ENCODE measurements around the gene REG4.

REG4 gene

GRCh38 chr1:119778886-119779560 is 32.2 kb downstream of the REG4 start:
- no peak for DNase-seq

- DNase-seq: no peak
Measured at GRCh38 chr1:119778359-119778758, 32.9 kb downstream of the REG4 start.

GRCh38 chr1:119774746-119775490 is 36.3 kb downstream of the REG4 start:
- DNase-seq: no peak

- DNase-seq: no peak
Measured at GRCh38 chr1:119773711-119774241, 37.5 kb downstream of the REG4 start.

- DNase-seq: no peak
Measured at GRCh38 chr1:119772298-119772697, 39.0 kb downstream of the REG4 start.

- no peak for DNase-seq
Measured at GRCh38 chr1:119771770-119772169, 39.5 kb downstream of the REG4 start.

- no peak for DNase-seq
Measured at GRCh38 chr1:119771016-119771415, 40.2 kb downstream of the REG4 start.

GRCh38 chr1:119768778-119769177 is 42.5 kb downstream of the REG4 start, which contains the start of gene HMGCS2:
Gene HMGCS2, minus strand, starts transcription at chr1:119768905. Its CDS starts 61 bp downstream, at chr1:119768844.
- DNase-seq: no peak

GRCh38 chr1:119767486-119767885 is 43.8 kb downstream of the REG4 start:
- no peak for DNase-seq

- no peak for DNase-seq
Measured at GRCh38 chr1:119766374-119766794, 44.9 kb downstream of the REG4 start.

- DNase-seq: no peak
Measured at GRCh38 chr1:119764220-119764619, 47.0 kb downstream of the REG4 start.

GRCh38 chr1:119762953-119763352 is 48.3 kb downstream of the REG4 start:
- no peak for DNase-seq

- DNase-seq: no peak
Measured at GRCh38 chr1:119762409-119762808, 48.9 kb downstream of the REG4 start.

GRCh38 chr1:119758584-119758983 is 52.7 kb downstream of the REG4 start:
- DNase-seq: no peak

GRCh38 chr1:119752592-119752991 is 58.7 kb downstream of the REG4 start:
- no peak for DNase-seq

- no peak for DNase-seq
Measured at GRCh38 chr1:119748040-119748439, 63.2 kb downstream of the REG4 start.

- DNase-seq: no peak
Measured at GRCh38 chr1:119747451-119747850, 63.8 kb downstream of the REG4 start.

GRCh38 chr1:119745034-119745433 is 66.2 kb downstream of the REG4 start:
- no peak for DNase-seq

- no peak for DNase-seq
Measured at GRCh38 chr1:119744598-119744942, 66.7 kb downstream of the REG4 start.

Data from activated CD4-positive, alpha-beta T cell treated with anti-CD3 and anti-CD28 coated beads for 1 hour (primary cell).